Neural cell (in vitro differentiated cells): Measurements from ENCODE around the gene LARGE1. TPM values are rescaled to one million over a fixed set of nuclear protein-coding genes. Genes with fewer than 3 reads are reported as not detected.

Experiments
- H2AFZ ChIP-seq: fragments of 200-600, 300-800 bp; sonication (generic), shearing (Covaris generic); 2 replicates; pipeline ENCODE4 v1.6.0; 2014; ENCODE audit warnings: low read depth, mild to moderate bottlenecking, antibody characterized with exemption, low read length, moderate library complexity
- H3F3A ChIP-seq: fragments of 200-600 bp; shearing (Covaris generic); 2 replicates; pipeline ENCODE4 v1.6.1; 2016; ENCODE audit warnings: mild to moderate bottlenecking, moderate library complexity, mixed read lengths, antibody characterized with exemption, low read length; ENCODE audit not compliant: insufficient read depth, poor library complexity, severe bottlenecking
- H3K27ac ChIP-seq: fragments of 200-600, 300-800 bp; sonication (generic), shearing (Covaris generic); 2 replicates; pipeline ENCODE4 v1.5.1; 2014; ENCODE audit warnings: mild to moderate bottlenecking, low read length, moderate library complexity
- H3K27me3 ChIP-seq: fragments of 300-800, 200-600 bp; sonication (generic), shearing (Covaris generic); 2 replicates; pipeline ENCODE4 v1.6.0; 2014; ENCODE audit warnings: mild to moderate bottlenecking, low read depth, low read length, moderate library complexity; ENCODE audit not compliant: insufficient read depth
- H3K36me3 ChIP-seq: fragments of 300-800, 200-600 bp; sonication (generic), shearing (Covaris generic); 2 replicates; pipeline ENCODE4 v1.5.1; 2014; ENCODE audit warnings: mild to moderate bottlenecking, antibody characterized with exemption, low read length, moderate library complexity; ENCODE audit not compliant: insufficient read depth
- H3K4me2 ChIP-seq: fragments of 300-800, 200-600 bp; sonication (generic), shearing (Covaris generic); 2 replicates; pipeline ENCODE4 v1.6.0; 2014; ENCODE audit warnings: mild to moderate bottlenecking, low read length
- H3K4me3 ChIP-seq: fragments of 300-800, 200-600 bp; sonication (generic), shearing (Covaris generic); 2 replicates; pipeline ENCODE4 v1.5.1; 2014; ENCODE audit warnings: mild to moderate bottlenecking, low read length, moderate library complexity
- H3K79me2 ChIP-seq: fragments of 200-600 bp; shearing (Covaris generic); replicated peaks from 2 replicates; pipeline ENCODE4 v1.6.0; 2014; ENCODE audit warnings: mild to moderate bottlenecking, low read length, moderate library complexity; ENCODE audit not compliant: insufficient read depth
- H3K9ac ChIP-seq: fragments of 300-800, 200-600 bp; sonication (generic), shearing (Covaris generic); 2 replicates; pipeline ENCODE4 v1.6.1; 2016; ENCODE audit warnings: mild to moderate bottlenecking, low read length, mixed read lengths
- H3K9me2 ChIP-seq: fragments of 200-600 bp; shearing (Covaris generic); 2 replicates; pipeline ENCODE4 v1.6.1; 2016; ENCODE audit warnings: mild to moderate bottlenecking, low read length, mixed read lengths; ENCODE audit not compliant: insufficient read depth
- H3K9me3 ChIP-seq: fragments of 200-600, 300-800 bp; sonication (generic), shearing (Covaris generic); 2 replicates; pipeline ENCODE4 v1.6.1; 2016; ENCODE audit warnings: mild to moderate bottlenecking, mixed run types, low read length, moderate library complexity, mixed read lengths
- H4K20me1 ChIP-seq: fragments of 200-600 bp; shearing (Covaris generic); 2 replicates; pipeline ENCODE4 v1.6.1; 2016; ENCODE audit warnings: mild to moderate bottlenecking, mixed run types; ENCODE audit not compliant: insufficient read depth
- CTCF ChIP-seq: fragments of 450-650 bp; IDR thresholded peaks from 2 replicates; pipeline ENCODE4 v1.5.1; 2014; ENCODE audit warnings: antibody characterized with exemption, mild to moderate bottlenecking, moderate library complexity; ENCODE audit not compliant: poor library complexity, severe bottlenecking
- EP300 ChIP-seq: fragments of 450-650 bp; conservative IDR thresholded peaks from 2 replicates; pipeline ENCODE4 v1.6.1; 2014; ENCODE audit warnings: antibody characterized with exemption, mild to moderate bottlenecking, moderate library complexity; ENCODE audit not compliant: poor library complexity, severe bottlenecking
- EZH2 ChIP-seq: fragments of 200-600, 300-800 bp; shearing (Covaris generic), sonication (generic); IDR thresholded peaks from 2 replicates; pipeline ENCODE4 v1.6.1; 2014; ENCODE audit warnings: antibody characterized with exemption, low read length, borderline replicate concordance, mild to moderate bottlenecking; ENCODE audit not compliant: insufficient read depth, poor library complexity, severe bottlenecking
- MXI1 ChIP-seq: fragments of 450-650 bp; conservative IDR thresholded peaks from 2 replicates; pipeline ENCODE4 v1.6.1; 2014; ENCODE audit warnings: antibody characterized with exemption, mild to moderate bottlenecking; ENCODE audit not compliant: poor library complexity, severe bottlenecking
- POLR2AphosphoS5 ChIP-seq: IDR thresholded peaks from 2 replicates; pipeline ENCODE4 v1.6.1; 2012
- RAD21 ChIP-seq: fragments of 450-650 bp; conservative IDR thresholded peaks from 2 replicates; pipeline ENCODE4 v1.6.1; 2014; ENCODE audit warnings: antibody characterized with exemption, mild to moderate bottlenecking, moderate library complexity
- REST ChIP-seq: IDR thresholded peaks from 2 replicates; pipeline ENCODE4 v1.6.1; 2012; ENCODE audit warnings: borderline replicate concordance
- SMC3 ChIP-seq: fragments of 450-650 bp; conservative IDR thresholded peaks from 2 replicates; pipeline ENCODE4 v1.6.1; 2014; ENCODE audit warnings: antibody characterized with exemption, mild to moderate bottlenecking, moderate library complexity; ENCODE audit not compliant: poor library complexity
- TAF1 ChIP-seq: IDR thresholded peaks from 2 replicates; pipeline ENCODE4 v1.6.1; 2012; ENCODE audit warnings: low read depth
- polyA plus RNA-seq: library from polyadenylated mRNA; depleted of rRNA; stranded (reverse); fragments of >200 nt; gene quantifications from 2 replicates; pipeline ENCODE4 v1.2.3, GENCODE V29; 2014

The LARGE1 gene
- polyA plus RNA-seq, 1 donor from 2014 or later = 27.5 TPM

GRCh38 chr22:33952776-33953175 is 32.5 kb upstream of the LARGE1 start:
- TF ChIP-seq TAF1 (no peak), EZH2 (no peak), SMC3 (no peak)
- H3K27ac ChIP-seq = no peak overlapping the region
- no peaks in the 10 kb centered on the region for H3F3A ChIP-seq
- H3K36me3 ChIP-seq = no peaks in the 10 kb centered on the region
- no peaks in the 10 kb centered on the region for H3K27me3 ChIP-seq
- H4K20me1 ChIP-seq = no peaks in the 10 kb centered on the region
- H3K9me2 ChIP-seq = no peaks in the 10 kb centered on the region
- no peaks in the 10 kb centered on the region for H3K79me2 ChIP-seq
- no peak overlapping the region for H2AFZ ChIP-seq
- no peaks in the 10 kb centered on the region for H3K9me3 ChIP-seq
- H3K4me2 ChIP-seq = no peak overlapping the region
- H3K4me3 ChIP-seq = no peak overlapping the region
- H3K9ac ChIP-seq = no peak overlapping the region

- H4K20me1 ChIP-seq = no peaks in the 10 kb centered on the region
- H3K9me2 ChIP-seq = no peaks in the 10 kb centered on the region
- H3K9me3 ChIP-seq = no peaks in the 10 kb centered on the region
- no peaks in the 10 kb centered on the region for H3K27me3 ChIP-seq
- no peaks in the 10 kb centered on the region for H3F3A ChIP-seq
- H3K4me3 ChIP-seq = no peak overlapping the region
- no peak overlapping the region for H3K27ac ChIP-seq
- no peaks in the 10 kb centered on the region for H3K79me2 ChIP-seq
- H3K36me3 ChIP-seq = no peaks in the 10 kb centered on the region
- no peak overlapping the region for H3K4me2 ChIP-seq
- no peak overlapping the region for H3K9ac ChIP-seq
- TF ChIP-seq TAF1 = no peak
- TF ChIP-seq EZH2 = no peak
- no peak for TF ChIP-seq SMC3
- TF ChIP-seq RAD21 = no peak
- no peak for TF ChIP-seq REST
- no peak for TF ChIP-seq CTCF
- no peak for TF ChIP-seq POLR2AphosphoS5
- TF ChIP-seq EP300 = no peak
- no peak for TF ChIP-seq MXI1
- no peak overlapping the region for H2AFZ ChIP-seq
Measured at GRCh38 chr22:33940741-33941140, 20.5 kb upstream of the LARGE1 start.

- TF ChIP-seq SMC3 = no peak
- TF ChIP-seq TAF1 = no peak
- TF ChIP-seq POLR2AphosphoS5 = no peak
- no peak for TF ChIP-seq REST
- TF ChIP-seq EZH2 = no peak
- no peak for TF ChIP-seq CTCF
- TF ChIP-seq MXI1 = no peak
- TF ChIP-seq EP300 = no peak
- TF ChIP-seq RAD21 = no peak
Measured at GRCh38 chr22:33932997-33933396, 12.7 kb upstream of the LARGE1 start.

More at GRCh38 chr22:33932997-33933396, 12.7 kb upstream of the LARGE1 start:
- Histone ChIP-seq H3K79me2 (no peaks in the 10 kb centered on the region), H4K20me1 (no peaks in the 10 kb centered on the region), H3K27me3 (no peaks in the 10 kb centered on the region), H3K4me2 (no peak overlapping the region), H3K36me3 (no peaks in the 10 kb centered on the region), H3K9me2 (no peaks in the 10 kb centered on the region), H3K27ac (no peak overlapping the region), H3K9me3 (no peaks in the 10 kb centered on the region), H3F3A (no peaks in the 10 kb centered on the region), H2AFZ (no peak overlapping the region), H3K4me3 (no peak overlapping the region), H3K9ac (no peak overlapping the region)
